Hepatic stellate cell (primary cell): ENCODE measurements around the gene RPS3.

Experiments used
- DNase-seq: peaks from one replicate; pipeline ENCODE4 v3.0.0; 2011; ENCODE audit warnings: low spot score

The RPS3 gene

GRCh38 chr11:75435571-75435925 is 36.2 kb downstream of the RPS3 start:
- no peak for DNase-seq

- DNase-seq = no peak
These were observed 37.5 kb downstream of the RPS3 start for GRCh38 chr11:75436806-75437205.

- peak; percentile 45 for DNase-seq
These were observed 38.8 kb downstream of the RPS3 start for GRCh38 chr11:75437966-75438659.

- no peak for DNase-seq
These were observed 39.7 kb downstream of the RPS3 start for GRCh38 chr11:75439026-75439425.

GRCh38 chr11:75439495-75440120 is 40.3 kb downstream of the RPS3 start:
- no peak for DNase-seq

- no peak for DNase-seq
These were observed 41.9 kb downstream of the RPS3 start for GRCh38 chr11:75440960-75441803.

- DNase-seq = no peak
These were observed 42.5 kb downstream of the RPS3 start for GRCh38 chr11:75441804-75442132.

- DNase-seq = no peak
These were observed 43.0 kb downstream of the RPS3 start for GRCh38 chr11:75442161-75442885.

- DNase-seq = no peak
These were observed 43.7 kb downstream of the RPS3 start for GRCh38 chr11:75443043-75443442.

GRCh38 chr11:75445315-75445953 is 46.1 kb downstream of the RPS3 start:
- peak; percentile 80 for DNase-seq

GRCh38 chr11:75447415-75447814 is 48.1 kb downstream of the RPS3 start:
- no peak for DNase-seq

- no peak for DNase-seq
These were observed 50.0 kb downstream of the RPS3 start for GRCh38 chr11:75449271-75449670.

- no peak for DNase-seq
These were observed 50.5 kb downstream of the RPS3 start for GRCh38 chr11:75449776-75450175.

GRCh38 chr11:75450236-75450635 is 50.9 kb downstream of the RPS3 start:
- no peak for DNase-seq

- DNase-seq = no peak
These were observed 51.8 kb downstream of the RPS3 start for GRCh38 chr11:75450826-75451821.

GRCh38 chr11:75453916-75454655 is 54.8 kb downstream of the RPS3 start:
- peak; percentile 62 for DNase-seq

- DNase-seq = no peak
These were observed 55.7 kb downstream of the RPS3 start for GRCh38 chr11:75454987-75455386.
